Fibroblast of skin of right quadriceps (primary cell): ENCODE measurements around the gene ACKR4.
"Not testable (repeated sequence)": the region's sequence is repeated elsewhere in the genome, so short reads cannot be mapped to it uniquely, and the experiment has no call there.

ENCODE experiments used
- DNase-seq: peaks from one replicate; pipeline ENCODE4 v3.0.0-alpha.2; 2013

ACKR4 gene

GRCh38 chr3:132596816-132597433, at the start of gene ACKR4:
Gene ACKR4, plus strand, starts transcription at chr3:132597270. Its CDS starts 3,128 bp downstream, at chr3:132600398.
- DNase-seq: no peak

- DNase-seq: no peak
Observed at GRCh38 chr3:132549169-132549568, 47.9 kb upstream of the ACKR4 start.

GRCh38 chr3:132549890-132550578, 47.0 kb upstream of the ACKR4 start:
- peak; percentile 68 for DNase-seq

DNA sequence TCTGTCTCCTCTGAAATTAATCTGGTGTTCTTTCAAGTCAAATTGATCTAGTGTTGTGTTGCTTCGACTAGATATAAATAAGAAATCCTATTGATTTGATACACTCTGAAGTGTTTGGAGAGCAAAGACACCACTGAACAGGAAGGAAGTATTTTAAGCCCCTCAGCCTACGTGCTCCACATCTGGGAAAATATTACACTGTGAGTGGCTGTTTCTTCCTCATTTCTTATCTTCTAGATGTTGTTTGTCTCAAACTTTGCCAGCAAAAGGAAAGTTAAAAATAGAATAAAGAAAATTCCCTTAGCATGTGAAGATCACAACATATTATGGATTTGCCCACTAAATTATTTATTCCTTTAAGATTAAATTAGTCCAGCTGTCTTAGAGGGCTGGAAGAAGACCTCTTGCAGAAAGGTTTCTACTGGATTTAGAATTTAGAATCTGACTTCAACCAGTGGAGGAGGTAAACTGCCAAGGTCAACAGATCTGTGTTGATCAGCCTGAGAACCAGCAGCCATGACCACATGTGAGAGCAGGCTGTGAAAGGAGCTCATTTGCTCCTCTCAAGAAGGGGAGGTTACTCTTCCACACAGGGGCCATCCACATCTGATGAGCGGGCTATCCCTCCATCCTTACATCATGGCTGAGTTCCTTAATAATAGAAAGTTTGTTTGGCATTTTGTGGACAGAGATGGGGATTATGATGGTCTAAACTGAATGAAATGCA, 46.3 kb upstream of the ACKR4 start:
- no peak for DNase-seq

DNA sequence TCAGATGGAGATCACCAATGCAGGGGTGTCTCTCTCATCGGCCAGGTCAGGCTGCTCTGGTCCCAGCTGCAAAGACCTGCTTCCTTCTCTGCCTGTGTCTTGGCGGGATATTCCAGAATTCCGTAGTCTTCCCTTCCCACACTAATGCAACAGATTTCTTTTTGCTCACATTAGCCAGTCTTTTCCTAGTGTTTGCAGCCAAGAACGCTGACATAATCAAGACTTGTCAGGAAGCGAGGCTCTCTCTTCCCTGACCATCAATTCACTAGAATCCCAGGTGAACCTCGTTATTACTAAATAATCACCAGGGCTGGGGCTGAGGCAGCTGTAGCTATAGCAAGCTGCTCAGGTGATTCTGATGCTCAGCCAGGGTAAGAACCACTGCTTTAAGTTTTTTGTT, 43.2 kb upstream of the ACKR4 start:
- no peak for DNase-seq

DNA sequence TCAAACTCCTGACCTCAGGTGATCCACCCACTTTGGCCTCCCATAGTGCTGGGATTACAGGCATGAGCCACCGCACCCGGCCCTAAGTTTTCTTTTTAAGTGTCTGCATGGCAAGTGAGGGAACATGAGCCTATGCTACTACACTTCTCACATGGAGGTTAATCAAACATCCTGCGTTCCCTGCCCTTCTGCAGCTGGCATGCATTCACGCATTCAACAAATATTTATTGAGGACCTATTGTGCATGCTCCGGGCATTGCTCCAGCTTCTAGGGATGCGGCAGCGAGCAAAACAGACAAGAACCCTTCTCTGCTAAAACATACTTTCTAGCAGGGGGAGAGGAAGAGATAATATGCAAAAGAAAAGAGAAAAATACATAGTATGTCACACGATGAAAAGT, 42.6 kb upstream of the ACKR4 start:
- DNase-seq: peak; percentile 29

GRCh38 chr3:132555306-132556035, 41.6 kb upstream of the ACKR4 start:
- no peak for DNase-seq

GRCh38 chr3:132556036-132556386, 41.1 kb upstream of the ACKR4 start:
- not testable (repeated sequence) for DNase-seq

- no peak for DNase-seq
Observed at GRCh38 chr3:132556508-132557159, 40.4 kb upstream of the ACKR4 start.

GRCh38 chr3:132561003-132561402, 36.1 kb upstream of the ACKR4 start:
- no peak for DNase-seq

- DNase-seq: peak; percentile 40
Observed at GRCh38 chr3:132563420-132564069, 33.5 kb upstream of the ACKR4 start.

GRCh38 chr3:132564070-132564465, 33.0 kb upstream of the ACKR4 start:
- no peak for DNase-seq

GRCh38 chr3:132568422-132568821, 28.6 kb upstream of the ACKR4 start:
- no peak for DNase-seq

DNA sequence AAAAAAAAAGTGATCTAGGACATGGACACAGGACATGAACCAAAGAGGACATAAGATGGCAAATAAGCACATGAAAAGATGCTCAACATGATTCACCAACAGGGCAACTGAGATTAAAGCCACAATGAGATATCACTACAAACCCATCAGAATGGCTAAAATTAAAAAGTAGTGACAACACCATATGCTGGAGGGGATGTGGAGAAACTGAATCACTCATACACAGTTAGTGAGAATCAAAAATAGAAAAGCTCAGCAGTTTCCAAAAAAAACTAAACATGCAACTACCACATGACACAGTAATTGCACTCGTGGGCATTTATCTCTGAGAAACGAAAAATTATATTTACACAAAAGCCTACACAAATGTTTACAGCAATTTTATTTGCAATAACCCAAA, 27.9 kb upstream of the ACKR4 start:
- DNase-seq: no peak

GRCh38 chr3:132569580-132569979, 27.5 kb upstream of the ACKR4 start:
- peak; percentile 55 for DNase-seq

GRCh38 chr3:132570016-132570415, 27.1 kb upstream of the ACKR4 start:
- DNase-seq: no peak

DNA sequence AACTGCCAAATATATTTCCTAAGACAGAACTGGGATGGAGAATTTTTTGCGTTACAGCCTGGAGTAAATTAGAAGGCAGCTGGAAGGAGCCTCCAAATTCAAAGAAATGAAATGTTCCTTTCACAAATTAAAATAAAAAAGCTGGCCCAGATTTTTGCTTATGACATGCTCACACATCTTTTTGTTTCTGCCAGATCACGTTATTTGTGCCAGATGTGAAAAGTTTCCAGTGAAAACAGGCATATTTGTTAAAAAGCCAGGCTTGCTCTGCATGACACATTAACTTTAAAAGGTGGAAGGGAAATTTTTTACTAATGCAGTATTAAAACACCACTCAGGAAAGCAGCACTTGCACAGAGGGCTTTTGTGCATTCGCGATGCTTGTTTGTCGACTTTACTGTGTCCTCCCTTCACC, 23.3 kb upstream of the ACKR4 start:
- DNase-seq: peak; percentile 45

- no peak for DNase-seq
Observed at GRCh38 chr3:132587401-132587800, 9.7 kb upstream of the ACKR4 start.

DNA sequence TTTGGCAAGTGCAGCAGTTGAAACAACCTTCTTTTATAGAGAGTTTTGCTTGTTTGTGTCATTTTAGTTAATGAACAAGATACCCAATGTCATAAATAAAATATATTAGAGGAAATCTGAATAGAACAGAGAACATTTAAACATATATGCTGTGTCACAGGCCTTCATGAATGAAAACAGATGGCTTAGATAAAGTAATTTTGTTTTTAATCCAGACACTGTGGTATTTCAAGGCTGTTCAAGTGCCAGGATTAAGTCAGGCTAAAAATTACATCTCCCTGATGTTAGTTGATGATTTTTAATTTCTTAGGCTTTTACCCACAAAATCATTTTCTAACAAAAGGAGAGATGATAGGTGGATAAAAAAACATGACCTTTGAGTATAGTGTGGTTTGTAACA, 4.9 kb upstream of the ACKR4 start:
- peak; percentile 30 for DNase-seq

- peak; percentile 51 for DNase-seq
Observed at GRCh38 chr3:132593241-132593946, 3.7 kb upstream of the ACKR4 start.

- DNase-seq: peak; percentile 87
Observed at GRCh38 chr3:132593947-132594323, 3.1 kb upstream of the ACKR4 start.

DNA sequence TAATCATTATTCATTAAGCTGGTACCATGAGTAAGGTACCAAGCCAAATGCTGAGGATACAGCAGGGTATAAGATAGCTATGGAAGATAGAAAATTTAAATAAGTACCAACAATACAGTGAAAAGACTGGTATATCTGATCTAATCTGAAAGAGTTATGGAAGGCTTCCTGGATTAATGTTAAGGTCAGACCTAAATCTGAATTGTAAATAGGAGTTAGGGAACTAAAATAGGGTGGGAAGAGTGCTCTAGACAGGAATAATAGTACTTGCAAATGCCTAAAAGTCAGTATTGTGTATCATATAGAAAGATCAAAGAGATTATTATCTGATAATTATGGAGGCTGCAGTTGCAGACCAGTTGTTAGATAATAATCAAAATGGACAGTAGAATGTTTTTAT, 2.6 kb upstream of the ACKR4 start:
- DNase-seq: no peak
